Upper lobe of right lung (tissue), 1 donor: Measurements from ENCODE around the gene RFT1. TPM values are rescaled to one million over a fixed set of nuclear protein-coding genes. Genes with fewer than 3 reads are reported as not detected.

Experiments
- ATAC-seq: fragments of 200-7000 bp; cut with Tn5 transposase; one replicate; pipeline ENCODE4 v1.9.1; 2020; ENCODE audit warnings: mild to moderate bottlenecking, moderate library complexity
- DNase-seq: peaks from one replicate; pipeline ENCODE4 v3.0.0-alpha.2; 2020
- H3K27ac ChIP-seq: fragments of 200-600 bp; one replicate; pipeline ENCODE4 v1.8.0; 2022
- H3K27me3 ChIP-seq: fragments of 200-600 bp; one replicate; pipeline ENCODE4 v1.8.0; 2022; ENCODE audit warnings: mild to moderate bottlenecking
- H3K36me3 ChIP-seq: fragments of 200-600 bp; one replicate; pipeline ENCODE4 v1.8.0; 2022
- H3K4me1 ChIP-seq: fragments of 200-600 bp; one replicate; pipeline ENCODE4 v1.8.0; 2022
- H3K4me3 ChIP-seq: fragments of 200-600 bp; one replicate; pipeline ENCODE4 v1.8.0; 2022; ENCODE audit warnings: mild to moderate bottlenecking
- H3K9me3 ChIP-seq: fragments of 200-600 bp; one replicate; pipeline ENCODE4 v1.8.0; 2022
- CTCF ChIP-seq: fragments of 200-600 bp; IDR thresholded peaks from one replicate; pipeline ENCODE4 v1.8.0; 2022; ENCODE audit warnings: antibody characterized with exemption
- intact Hi-C: fragments of 100-400 bp; cut with DNase I; formaldehyde crosslinking; loops from one replicate; pipeline ENCODE4 v1.11.0; 2022
- total RNA-seq: library from RNA; stranded (reverse); fragmentation: NEBNext Ultra II Directional; extraction: Animal tissue kit (Norgen Biotek cat#: 25700); gene quantifications from one replicate; pipeline ENCODE4 v1.2.1, GENCODE V29; 2021
- donor health status: DM: no; HTN: yes; CAD: no; lungs with severe emphysema.

The RFT1 gene
- total RNA-seq, 1 donor from 2014 or later, result 20.6 TPM

- Histone ChIP-seq H3K27me3 (no peaks in the 10 kb centered on the region), H3K27ac (peak overlapping the region; percentile 92)
Measured at GRCh38 chr3:53129344-53129743, 891 bp downstream of the RFT1 start.

DNA sequence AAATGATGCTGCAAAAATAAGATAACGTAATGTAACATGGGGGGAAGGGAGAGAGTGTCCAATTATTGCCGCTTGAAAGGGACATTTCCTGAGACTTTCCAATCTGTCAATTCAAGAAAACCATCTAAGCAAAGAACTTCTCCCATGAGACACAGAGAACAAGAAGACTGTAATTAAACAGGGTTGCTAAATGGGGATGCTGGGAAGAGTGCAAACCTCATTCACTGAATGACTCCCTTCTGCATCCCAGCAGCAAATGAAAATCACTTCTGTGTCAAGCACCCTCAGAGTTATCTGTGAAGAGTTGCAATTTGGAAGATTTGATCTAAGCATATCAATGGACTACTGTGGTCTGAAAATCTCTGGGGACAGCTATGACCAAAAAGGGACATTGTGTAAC is 3.6 kb downstream of the RFT1 start:
- Histone ChIP-seq H3K27ac (no peak overlapping the region), H3K4me1 (peaks cover 7% of the 10 kb centered on the region), H3K27me3 (no peaks in the 10 kb centered on the region), H3K36me3 (peaks cover 42% of the 10 kb centered on the region), H3K4me3 (no peak overlapping the region), H3K9me3 (no peaks in the 10 kb centered on the region)
- ATAC-seq (no peak), DNase-seq (no peak)
- intact Hi-C loops, result no loop called here
- no peak for TF ChIP-seq CTCF

More at GRCh38 chr3:53129344-53129743, 891 bp downstream of the RFT1 start:
- no peaks in the 10 kb centered on the region for H3K9me3 ChIP-seq
- DNase-seq (no peak), ATAC-seq (no peak)
- H3K4me3 ChIP-seq, result peak overlapping the region; percentile 93
- intact Hi-C loops, result no loop called here
- TF ChIP-seq CTCF, result no peak
- H3K4me1 ChIP-seq, result peaks cover 7% of the 10 kb centered on the region
- peaks cover 15% of the 10 kb centered on the region for H3K36me3 ChIP-seq

DNA sequence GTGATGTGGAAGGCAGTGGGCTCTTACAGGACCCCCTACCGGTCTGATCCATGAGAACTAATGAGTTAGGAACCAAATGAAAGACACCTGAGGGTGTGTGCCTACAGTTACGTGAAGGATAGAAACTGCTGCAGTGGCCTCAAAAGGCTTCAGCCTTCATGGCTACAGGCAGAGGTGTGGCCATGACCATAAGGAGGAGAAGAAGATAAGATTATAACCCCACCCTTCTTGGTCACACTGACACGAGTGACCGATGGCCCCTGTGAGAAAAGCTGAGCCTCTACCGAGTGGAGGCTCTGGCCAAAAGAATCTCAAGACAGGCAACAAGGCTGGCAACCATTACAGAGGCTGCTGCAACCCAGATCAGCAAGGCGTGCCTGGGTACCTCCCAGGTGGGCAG is 6.3 kb downstream of the RFT1 start:
- Histone ChIP-seq H3K9me3 (no peaks in the 10 kb centered on the region), H3K27me3 (no peaks in the 10 kb centered on the region), H3K4me1 (no peaks in the 10 kb centered on the region), H3K36me3 (peaks cover 68% of the 10 kb centered on the region), H3K27ac (no peak overlapping the region), H3K4me3 (no peak overlapping the region)
- DNase-seq, result peak; percentile 18
- intact Hi-C loops, result no loop called here
- ATAC-seq, result no peak
- no peak for TF ChIP-seq CTCF

DNA sequence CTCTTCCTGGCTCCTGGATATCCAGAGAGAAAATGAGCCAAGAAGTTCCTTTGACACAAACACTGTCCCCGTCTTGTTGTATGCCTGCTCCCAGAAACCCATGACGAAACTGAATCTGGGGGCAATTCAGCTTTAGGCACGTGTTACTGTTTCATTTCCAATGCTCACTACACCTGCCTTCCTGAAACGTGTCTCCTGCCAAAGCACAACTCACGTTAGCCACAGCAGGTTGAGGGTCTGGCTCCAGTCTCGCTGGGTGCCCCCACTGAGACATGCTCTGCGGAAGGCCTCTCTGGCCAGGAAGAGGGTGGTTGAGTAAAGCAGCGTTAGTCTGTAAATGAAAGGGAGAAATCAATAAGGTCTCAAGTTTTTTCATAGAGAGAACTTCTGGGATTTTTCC is 6.7 kb downstream of the RFT1 start:
- Histone ChIP-seq H3K9me3 (no peaks in the 10 kb centered on the region), H3K27me3 (no peaks in the 10 kb centered on the region), H3K27ac (no peak overlapping the region), H3K36me3 (peaks cover 73% of the 10 kb centered on the region), H3K4me3 (no peak overlapping the region), H3K4me1 (no peaks in the 10 kb centered on the region)
- ATAC-seq, result no peak
- TF ChIP-seq CTCF, result no peak
- no peak for DNase-seq
- intact Hi-C loops, result no loop called here

- TF ChIP-seq CTCF, result no peak
- H3K4me1 ChIP-seq, result no peaks in the 10 kb centered on the region
- intact Hi-C loops, result no loop called here
- no peak overlapping the region for H3K4me3 ChIP-seq
- no peaks in the 10 kb centered on the region for H3K9me3 ChIP-seq
- peak; percentile 72 for ATAC-seq
- H3K27ac ChIP-seq, result no peak overlapping the region
- peaks cover 79% of the 10 kb centered on the region for H3K36me3 ChIP-seq
- no peaks in the 10 kb centered on the region for H3K27me3 ChIP-seq
- no peak for DNase-seq
Measured at GRCh38 chr3:53122933-53123305, 7.3 kb downstream of the RFT1 start.

- no peak for TF ChIP-seq CTCF
- ATAC-seq, result no peak
- Histone ChIP-seq H3K36me3 (peaks cover 84% of the 10 kb centered on the region), H3K27ac (no peak overlapping the region), H3K9me3 (no peaks in the 10 kb centered on the region), H3K4me3 (no peak overlapping the region), H3K27me3 (no peaks in the 10 kb centered on the region), H3K4me1 (no peaks in the 10 kb centered on the region)
- intact Hi-C loops, result no loop called here
- DNase-seq, result no peak
Measured at GRCh38 chr3:53122255-53122932, 7.8 kb downstream of the RFT1 start.
